Activated CD4-positive, alpha-beta T cell treated with anti-CD3 and anti-CD28 coated beads for 48 hours (primary cell): Measurements from ENCODE around the gene FOCAD.

Experiments used
- DNase-seq: peaks from one replicate; pipeline ENCODE4 v3.0.0-alpha.2; 2020

Gene FOCAD

DNA sequence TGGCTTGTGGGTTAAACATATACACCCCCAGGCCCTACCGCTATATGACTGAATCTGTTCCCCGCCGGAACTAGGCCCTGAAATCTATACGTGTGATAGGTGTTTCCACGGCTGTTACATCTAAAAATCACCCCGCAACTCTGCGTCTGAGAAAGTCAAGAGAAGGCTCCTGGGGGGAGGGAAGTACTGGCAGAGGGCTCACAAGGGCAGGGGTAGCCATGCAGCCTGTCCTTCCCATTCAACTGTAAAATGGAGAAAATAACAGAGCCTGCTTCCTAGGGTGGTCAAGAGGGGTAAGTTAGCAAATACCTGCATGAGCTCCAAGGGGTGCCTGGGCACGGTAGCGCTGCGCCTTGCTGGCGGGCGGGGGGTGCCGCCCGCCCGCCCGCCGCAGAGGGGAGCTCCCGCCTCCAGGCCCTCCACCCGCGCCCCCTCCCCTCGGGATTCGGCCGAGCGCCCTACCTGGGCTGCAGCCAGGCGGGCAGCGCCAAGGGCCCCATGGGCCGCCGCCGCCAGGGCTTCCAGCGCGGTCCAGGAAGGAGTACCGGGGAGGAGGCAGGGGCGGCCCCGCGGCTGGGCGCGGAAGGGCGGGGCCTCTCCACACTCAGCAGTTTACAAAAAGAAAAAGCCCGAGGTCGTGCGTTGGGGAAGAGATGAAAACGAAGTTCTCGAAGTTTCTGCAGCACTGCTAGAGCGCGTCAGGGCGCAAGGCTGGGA, 347.2 kb downstream of the FOCAD start, which contains the start of gene HACD4:
TSS of gene HACD4 (minus strand) at position 550 of the 717 bp plus-strand sequence. CDS start at position 500, 50 bp downstream.
- peak; percentile 70 for DNase-seq

DNA sequence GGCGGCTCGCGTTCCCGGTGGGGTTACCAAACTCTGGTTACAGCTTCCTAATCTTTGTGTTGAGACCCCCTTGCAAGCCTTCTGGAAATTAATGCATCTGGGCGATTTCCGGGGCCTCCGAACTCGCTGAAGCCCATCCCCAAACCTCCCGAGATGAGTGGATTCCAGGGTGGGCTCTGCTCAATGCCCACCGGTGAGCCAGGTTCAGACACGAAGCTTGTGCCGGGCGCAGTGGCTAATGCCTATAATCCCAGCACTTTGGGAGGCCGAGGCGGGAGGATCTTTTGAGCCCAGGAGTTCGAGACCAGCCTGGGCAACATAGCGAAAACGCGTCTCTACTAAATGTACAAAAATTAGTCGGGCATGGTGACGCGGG, 347.7 kb downstream of the FOCAD start:
- DNase-seq, result no peak

DNA sequence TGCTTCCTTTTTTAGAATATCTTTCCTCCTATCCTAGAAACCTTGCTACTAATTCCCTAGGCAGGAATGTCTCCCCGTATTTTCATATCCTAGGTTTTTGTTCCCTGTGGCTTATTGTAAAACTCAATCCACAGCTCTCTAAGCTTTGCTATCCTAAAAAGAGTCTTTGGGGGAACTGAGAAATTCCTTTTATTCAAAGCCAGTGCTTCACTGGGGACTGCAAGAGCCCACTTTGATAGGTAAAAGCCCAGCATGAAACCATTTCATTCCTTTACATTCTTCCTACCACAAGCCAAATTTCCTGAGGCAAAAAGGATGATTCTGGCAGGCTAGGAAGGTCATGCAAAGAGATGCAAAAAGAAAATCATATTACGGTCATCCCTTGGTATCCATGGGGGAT, 353.2 kb downstream of the FOCAD start:
- DNase-seq, result no peak

DNA sequence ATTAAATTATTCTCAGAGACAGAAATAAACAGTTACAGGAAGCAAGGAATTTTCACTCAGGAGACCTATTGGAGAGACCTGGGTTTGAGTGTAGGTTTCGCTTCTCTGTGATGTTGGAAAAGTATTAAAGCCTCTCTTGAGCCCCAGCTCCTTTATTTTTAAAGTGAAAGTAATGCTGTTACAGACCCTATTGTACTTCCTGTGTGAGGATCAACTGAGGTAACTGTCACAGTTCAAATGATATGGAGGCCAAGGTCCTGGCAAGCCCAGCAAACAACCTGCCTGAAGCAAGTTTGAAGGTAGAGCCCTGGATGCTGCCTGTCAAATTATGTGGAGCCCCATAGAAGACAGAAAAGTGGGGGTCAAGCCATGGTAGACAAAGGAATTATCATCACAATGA, 355.2 kb downstream of the FOCAD start:
- DNase-seq, result no peak

DNA sequence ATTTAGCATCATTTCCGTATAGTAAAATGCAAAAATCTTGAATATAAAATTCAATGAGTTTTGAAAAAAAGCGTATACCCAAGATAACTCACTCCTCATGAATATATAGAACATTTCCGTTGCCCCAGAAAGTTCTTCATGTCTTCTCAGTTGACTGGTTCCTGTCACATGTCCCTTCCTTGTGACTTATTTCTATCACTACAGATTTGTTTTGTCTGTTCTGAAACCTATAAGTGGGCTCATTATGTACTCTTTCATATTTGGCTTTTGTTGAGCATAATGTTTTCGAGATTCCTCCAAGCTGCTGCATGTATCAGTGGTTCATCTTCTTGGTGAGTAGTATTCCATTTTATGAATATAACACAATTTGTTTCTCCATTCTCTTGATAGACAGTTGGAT, 358.4 kb downstream of the FOCAD start:
- no peak for DNase-seq

DNA sequence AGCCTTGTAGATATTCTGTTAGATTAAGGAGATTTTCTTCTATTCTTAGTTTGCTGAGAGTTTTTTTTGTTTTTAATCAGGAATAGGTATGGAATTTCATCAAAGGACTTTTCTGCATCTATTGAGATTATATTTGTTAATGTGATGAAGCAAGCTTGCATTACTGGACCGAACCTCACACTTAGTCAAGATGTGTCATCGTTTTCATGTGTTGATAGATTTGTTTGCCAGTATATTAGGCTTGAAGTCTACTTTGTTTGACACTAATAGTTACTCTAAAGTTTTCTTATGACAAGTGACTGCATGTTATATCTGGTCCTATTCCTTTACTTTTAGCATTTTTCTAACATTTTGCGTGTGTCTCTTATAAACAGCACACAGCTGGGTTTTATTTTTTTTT, 359.8 kb downstream of the FOCAD start:
- no peak for DNase-seq
